ENCODE data around the gene TPO.

DNA sequence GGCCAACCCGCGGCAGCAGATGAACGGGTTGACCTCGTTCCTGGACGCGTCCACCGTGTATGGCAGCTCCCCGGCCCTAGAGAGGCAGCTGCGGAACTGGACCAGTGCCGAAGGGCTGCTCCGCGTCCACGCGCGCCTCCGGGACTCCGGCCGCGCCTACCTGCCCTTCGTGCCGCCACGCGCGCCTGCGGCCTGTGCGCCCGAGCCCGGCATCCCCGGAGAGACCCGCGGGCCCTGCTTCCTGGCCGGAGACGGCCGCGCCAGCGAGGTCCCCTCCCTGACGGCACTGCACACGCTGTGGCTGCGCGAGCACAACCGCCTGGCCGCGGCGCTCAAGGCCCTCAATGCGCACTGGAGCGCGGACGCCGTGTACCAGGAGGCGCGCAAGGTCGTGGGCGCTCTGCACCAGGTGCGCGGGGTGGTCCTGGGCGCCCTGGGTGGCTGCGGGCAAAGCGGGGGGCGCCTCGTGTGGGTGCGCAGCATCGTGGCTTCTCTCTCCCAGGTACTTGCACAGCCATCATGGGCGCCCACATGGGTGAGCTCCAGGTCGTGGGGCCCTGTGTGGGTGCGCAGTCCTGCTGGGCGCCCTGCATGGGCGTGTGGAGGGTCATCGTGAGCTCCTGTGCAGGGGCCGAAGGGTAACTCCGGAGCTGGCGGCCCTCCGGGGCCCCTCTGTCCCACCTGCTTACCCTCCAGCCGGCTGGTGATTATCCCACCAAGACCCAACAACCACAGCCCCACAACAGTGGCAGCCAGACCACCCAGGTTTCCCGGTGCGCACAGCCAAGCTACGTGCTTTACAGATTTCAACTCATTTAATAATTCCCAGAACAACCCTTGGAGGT is 64.2 kb downstream of the TPO start:
- no peak for TF ChIP-seq GATA2 (IDR thresholded peaks at IDR 0.05; ENCODE audit: low read depth, low read length)
- no peak for TF ChIP-seq GATA3 (IDR thresholded peaks at IDR 0.05; ENCODE audit: low read depth, low read length)
